Mesendoderm (in vitro differentiated cells): ENCODE measurements around the gene E4F1.

ENCODE experiments used
- DNase-seq: peaks from one replicate; pipeline ENCODE4 v3.0.0; 2013
- H2AK5ac ChIP-seq: 2 replicates; pipeline ENCODE4 v1.6.1; 2013; ENCODE audit warnings: low read length, inconsistent platforms
- H2BK120ac ChIP-seq: 2 replicates; pipeline ENCODE4 v1.6.1; 2013; ENCODE audit warnings: low read depth, mild to moderate bottlenecking, low read length, moderate library complexity, mixed read lengths
- H2BK15ac ChIP-seq: replicated peaks from 2 replicates; pipeline ENCODE4 v1.6.1; 2013; ENCODE audit warnings: low read depth, mild to moderate bottlenecking, moderate library complexity
- H2BK5ac ChIP-seq: 2 replicates; pipeline ENCODE4 v1.6.1; 2013; ENCODE audit warnings: low read length, inconsistent platforms
- H3K18ac ChIP-seq: 2 replicates; pipeline ENCODE4 v1.6.1; 2013; ENCODE audit warnings: mild to moderate bottlenecking, low read length, mixed read lengths
- H3K23ac ChIP-seq: one replicate; pipeline ENCODE4 v1.6.1; 2013; ENCODE audit warnings: low read length
- H3K27ac ChIP-seq: 2 replicates; pipeline ENCODE4 v1.5.1; 2013; ENCODE audit warnings: low read depth, mild to moderate bottlenecking, inconsistent platforms, low read length, moderate library complexity
- H3K27me3 ChIP-seq: 2 replicates; pipeline ENCODE4 v1.6.1; 2013; ENCODE audit warnings: low read length, control low read depth, mild to moderate bottlenecking, inconsistent platforms; ENCODE audit not compliant: insufficient read depth, poor library complexity
- H3K36me3 ChIP-seq: 2 replicates; pipeline ENCODE4 v1.6.1; 2013; ENCODE audit warnings: low read length, inconsistent platforms; ENCODE audit not compliant: control insufficient read depth, insufficient read depth
- H3K4ac ChIP-seq: one replicate; pipeline ENCODE4 v1.6.1; 2013; ENCODE audit warnings: low read depth, mild to moderate bottlenecking, low read length, moderate library complexity
- H3K4me1 ChIP-seq: 2 replicates; pipeline ENCODE4 v1.6.1; 2013; ENCODE audit warnings: low read depth, low read length, inconsistent platforms; ENCODE audit not compliant: control insufficient read depth
- H3K4me2 ChIP-seq: 2 replicates; pipeline ENCODE4 v1.6.1; 2013; ENCODE audit warnings: low read length
- H3K4me3 ChIP-seq: 2 replicates; pipeline ENCODE4 v1.5.1; 2013; ENCODE audit warnings: mild to moderate bottlenecking, low read length
- H3K56ac ChIP-seq: one replicate; pipeline ENCODE4 v1.6.1; 2013; ENCODE audit warnings: low read length
- H3K79me1 ChIP-seq: 2 replicates; pipeline ENCODE4 v1.6.1; 2013; ENCODE audit warnings: low read length, inconsistent platforms
- H3K79me2 ChIP-seq: 2 replicates; pipeline ENCODE4 v1.6.1; 2013; ENCODE audit warnings: mild to moderate bottlenecking, low read length; ENCODE audit not compliant: control insufficient read depth, insufficient read depth
- H3K9ac ChIP-seq: 2 replicates; pipeline ENCODE4 v1.6.1; 2013; ENCODE audit warnings: low read length, inconsistent platforms
- H4K5ac ChIP-seq: one replicate; pipeline ENCODE4 v1.6.1; 2013; ENCODE audit warnings: low read length
- H4K8ac ChIP-seq: one replicate; pipeline ENCODE4 v1.6.1; 2013; ENCODE audit warnings: low read depth, mild to moderate bottlenecking, control low read depth, low read length, moderate library complexity
- WGBS: extraction: QIAGEN DNeasy Blood & Tissue Kit; methylation state at CpG from one replicate; pipeline ENCODE4 v1.1.7; 2013; ENCODE audit warnings: low lambda C conversion rate, missing lambda C conversion rate; ENCODE audit not compliant: insufficient coverage; ENCODE audit errors: extremely low coverage; 5-methylcytosine and 5-hydroxymethylcytosine counted together

The E4F1 gene

DNA sequence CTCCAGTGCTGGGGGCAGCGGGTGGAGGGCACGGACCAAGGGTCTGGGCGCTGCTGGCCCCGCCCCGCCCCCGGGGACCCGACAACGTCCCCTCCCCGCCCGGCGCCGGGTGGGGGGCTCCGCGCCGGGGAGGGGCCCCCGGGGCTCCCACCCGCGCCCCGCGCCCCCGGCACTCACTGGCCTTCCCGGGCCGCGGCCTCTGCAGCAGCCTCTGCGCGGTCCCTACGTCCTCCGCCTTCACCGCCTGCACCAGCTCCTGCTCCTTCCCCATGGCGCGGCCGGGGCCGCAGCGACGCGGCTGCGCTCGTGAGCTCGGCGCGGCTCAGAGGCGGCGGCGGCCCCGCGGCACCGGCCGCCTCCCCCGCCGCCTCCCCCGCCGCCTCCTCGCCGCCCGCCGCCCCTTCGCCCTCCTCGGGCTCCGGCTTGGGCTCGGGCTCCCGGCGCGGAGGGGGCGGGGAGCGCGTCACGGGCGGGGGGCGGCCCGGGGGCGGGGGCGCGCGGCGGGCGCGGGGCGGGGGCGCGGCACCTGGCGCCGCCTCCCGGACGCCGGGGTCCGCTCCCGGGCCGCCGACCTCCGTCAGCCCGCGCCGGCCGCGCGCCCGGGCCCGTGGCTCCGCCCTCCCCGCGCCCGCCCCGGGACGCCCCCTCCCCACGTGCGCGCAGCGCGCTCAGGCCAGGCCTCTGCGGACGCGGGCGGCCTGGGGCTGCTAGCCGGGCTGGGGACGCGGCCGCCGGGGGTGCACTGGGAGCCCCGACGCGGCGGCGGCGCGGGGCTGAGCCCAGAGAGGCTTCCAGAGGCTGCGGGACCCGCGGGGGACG is 27.0 kb upstream of the E4F1 start, which contains the start of gene CASKIN1:
CASKIN1 (minus strand) TSS at position 444 of the 819 bp plus-strand sequence; CDS start at position 271, 173 bp downstream.
- H3K79me1 ChIP-seq: no peaks in the 10 kb centered on the region
- H3K4ac ChIP-seq: no peak within 1 kb of the TSS
- H3K56ac ChIP-seq: peak within 1 kb of the TSS; percentile 49
- H2AK5ac ChIP-seq: no peak within 1 kb of the TSS
- peak; percentile 26 for DNase-seq
- no CpG with 5 or more reads among the region's 129 CpGs for WGBS
- H3K27ac ChIP-seq: no peak within 1 kb of the TSS
- H3K9ac ChIP-seq: peak within 1 kb of the TSS; percentile 54
- no peaks in the 10 kb centered on the region for H3K4me1 ChIP-seq
- peak within 1 kb of the TSS; percentile 38 for H3K4me2 ChIP-seq
- no peak within 1 kb of the TSS for H4K8ac ChIP-seq
- H2BK15ac ChIP-seq: no peak within 1 kb of the TSS
- H4K5ac ChIP-seq: no peak within 1 kb of the TSS
- H3K36me3 ChIP-seq: no peaks in the 10 kb centered on the region
- H2BK120ac ChIP-seq: no peak within 1 kb of the TSS
- H3K79me2 ChIP-seq: no peaks in the 10 kb centered on the region
- H3K18ac ChIP-seq: no peak within 1 kb of the TSS
- H3K27me3 ChIP-seq: peaks cover 9% of the 10 kb centered on the region
- no peak within 1 kb of the TSS for H2BK5ac ChIP-seq
- H3K4me3 ChIP-seq: no peak within 1 kb of the TSS
- no peak within 1 kb of the TSS for H3K23ac ChIP-seq

DNA sequence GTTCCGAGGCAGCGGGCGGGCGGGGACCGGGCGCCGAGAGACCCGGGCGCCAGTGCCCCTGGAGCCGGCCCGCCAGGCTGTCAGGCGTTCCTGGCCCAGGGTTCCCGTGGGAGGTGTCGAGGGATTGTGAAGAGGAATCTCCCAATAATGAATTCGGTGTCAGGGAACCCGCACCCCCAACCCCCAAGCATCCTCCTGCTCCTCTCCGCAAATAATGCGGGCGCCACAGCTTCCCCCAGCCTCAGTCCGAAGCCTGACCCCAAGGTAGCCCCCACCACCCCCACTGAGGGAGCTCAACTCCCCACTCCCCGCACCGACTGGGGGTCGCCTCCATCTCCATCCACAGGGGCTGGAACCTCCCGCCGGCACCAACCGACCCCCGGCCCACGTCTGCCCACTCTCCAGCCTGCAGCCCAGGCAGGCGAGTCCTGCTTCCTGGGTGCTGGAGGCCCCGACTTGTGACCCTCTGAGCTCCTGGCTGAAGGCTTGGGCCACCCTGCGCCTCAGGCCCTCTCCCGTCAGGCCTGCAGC is 26.3 kb upstream of the E4F1 start:
- no peak overlapping the region for H3K4me3 ChIP-seq
- H2BK120ac ChIP-seq: no peak overlapping the region
- H3K27me3 ChIP-seq: peaks cover 9% of the 10 kb centered on the region
- no peak overlapping the region for H2BK5ac ChIP-seq
- no peak overlapping the region for H3K23ac ChIP-seq
- no peak overlapping the region for H3K27ac ChIP-seq
- peak overlapping the region; percentile 15 for H3K56ac ChIP-seq
- no peak for DNase-seq
- no peak overlapping the region for H3K18ac ChIP-seq
- H4K8ac ChIP-seq: no peak overlapping the region
- H3K79me1 ChIP-seq: no peaks in the 10 kb centered on the region
- H3K4ac ChIP-seq: no peak overlapping the region
- H3K4me2 ChIP-seq: no peak overlapping the region
- peak overlapping the region; percentile 42 for H3K9ac ChIP-seq
- H4K5ac ChIP-seq: no peak overlapping the region
- H3K4me1 ChIP-seq: no peaks in the 10 kb centered on the region
- H2AK5ac ChIP-seq: no peak overlapping the region
- no peaks in the 10 kb centered on the region for H3K36me3 ChIP-seq
- H2BK15ac ChIP-seq: no peak overlapping the region
- no peaks in the 10 kb centered on the region for H3K79me2 ChIP-seq
- WGBS: no CpG with 5 or more reads among the region's 32 CpGs

DNA sequence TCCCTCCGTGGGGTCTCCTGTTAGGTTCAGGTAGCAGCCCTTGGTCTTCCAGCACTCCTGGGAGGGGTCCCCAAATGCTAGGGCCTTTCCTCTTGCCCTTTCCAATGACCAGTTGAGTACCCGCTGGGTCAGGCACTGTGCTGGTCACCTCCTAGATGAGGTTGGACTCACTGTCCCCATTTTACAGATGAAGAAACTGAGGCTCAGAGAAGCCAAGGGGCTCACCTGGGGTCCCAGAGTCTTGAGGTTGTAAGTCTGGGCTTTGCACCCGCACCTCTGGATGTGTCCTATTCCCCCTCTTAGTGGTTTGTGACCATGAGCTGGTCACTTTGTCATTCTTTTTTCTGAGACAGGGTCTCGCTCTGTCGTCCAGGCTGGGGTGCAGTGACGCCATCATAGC is 25.6 kb upstream of the E4F1 start:
- Histone ChIP-seq H3K27me3 (peaks cover 9% of the 10 kb centered on the region), H3K56ac (no peak overlapping the region), H3K18ac (no peak overlapping the region), H2BK5ac (no peak overlapping the region), H3K27ac (no peak overlapping the region), H4K8ac (no peak overlapping the region), H3K4me1 (no peaks in the 10 kb centered on the region), H3K4ac (no peak overlapping the region), H3K4me3 (no peak overlapping the region), H2BK15ac (no peak overlapping the region), H2BK120ac (no peak overlapping the region), H3K4me2 (no peak overlapping the region), H3K23ac (no peak overlapping the region), H3K79me2 (no peaks in the 10 kb centered on the region), H3K79me1 (no peaks in the 10 kb centered on the region), H3K9ac (no peak overlapping the region), H3K36me3 (no peaks in the 10 kb centered on the region), H2AK5ac (no peak overlapping the region), H4K5ac (no peak overlapping the region)
- DNase-seq: no peak
- no CpG with 5 or more reads among the region's 6 CpGs for WGBS

DNA sequence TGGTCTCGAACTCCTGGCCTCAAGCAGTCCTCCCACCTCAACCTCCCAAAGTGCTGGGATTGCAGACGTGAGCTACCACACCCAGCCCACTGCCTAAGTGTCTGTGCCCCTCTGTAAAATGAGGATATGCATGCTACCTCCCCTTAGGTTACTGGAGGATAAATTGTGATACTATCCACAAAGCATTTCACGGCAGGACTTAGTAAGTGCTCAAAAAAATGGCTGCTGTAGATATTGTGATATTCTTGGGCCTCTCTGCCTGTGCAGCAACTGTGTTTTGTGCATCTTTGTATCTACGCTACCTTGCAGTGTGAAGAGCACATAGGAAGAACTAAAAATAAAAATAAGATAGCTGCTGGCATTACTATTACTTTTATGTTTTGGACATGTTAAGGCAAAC is 25.1 kb upstream of the E4F1 start:
- no peak overlapping the region for H3K23ac ChIP-seq
- no peaks in the 10 kb centered on the region for H3K79me2 ChIP-seq
- H3K4me2 ChIP-seq: no peak overlapping the region
- H4K5ac ChIP-seq: no peak overlapping the region
- peaks cover 9% of the 10 kb centered on the region for H3K27me3 ChIP-seq
- no peak overlapping the region for H2BK120ac ChIP-seq
- no CpG with 5 or more reads among the region's 4 CpGs for WGBS
- no peaks in the 10 kb centered on the region for H3K36me3 ChIP-seq
- H2AK5ac ChIP-seq: no peak overlapping the region
- no peaks in the 10 kb centered on the region for H3K79me1 ChIP-seq
- H4K8ac ChIP-seq: no peak overlapping the region
- no peak overlapping the region for H3K4me3 ChIP-seq
- H2BK15ac ChIP-seq: no peak overlapping the region
- H2BK5ac ChIP-seq: no peak overlapping the region
- no peaks in the 10 kb centered on the region for H3K4me1 ChIP-seq
- H3K9ac ChIP-seq: no peak overlapping the region
- no peak for DNase-seq
- no peak overlapping the region for H3K27ac ChIP-seq
- no peak overlapping the region for H3K18ac ChIP-seq
- H3K56ac ChIP-seq: no peak overlapping the region
- H3K4ac ChIP-seq: no peak overlapping the region

DNA sequence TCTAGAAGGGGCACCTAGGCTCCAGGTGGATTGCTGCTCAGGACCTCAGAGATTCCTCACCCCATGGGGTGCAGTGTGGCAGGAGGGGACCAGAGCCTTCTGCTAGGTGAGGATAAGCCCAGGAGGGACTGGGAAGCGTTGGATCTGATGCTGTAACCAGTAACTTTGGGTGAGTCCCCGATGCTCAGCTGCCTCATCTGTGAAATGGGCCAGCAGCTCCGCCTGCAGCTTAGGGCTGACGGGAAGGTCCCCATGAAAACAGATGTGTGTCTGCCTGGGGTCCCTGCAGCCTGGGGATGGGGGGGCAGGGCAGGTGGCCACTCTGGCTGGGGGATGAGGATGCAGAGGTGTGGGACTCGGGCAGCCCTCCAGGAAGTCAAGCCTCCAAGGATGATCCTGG is 24.3 kb upstream of the E4F1 start:
- Histone ChIP-seq H4K8ac (no peak overlapping the region), H3K4me3 (no peak overlapping the region), H4K5ac (no peak overlapping the region), H2BK15ac (no peak overlapping the region), H2BK120ac (no peak overlapping the region), H3K4ac (no peak overlapping the region), H3K36me3 (no peaks in the 10 kb centered on the region), H3K9ac (no peak overlapping the region), H3K27me3 (peaks cover 9% of the 10 kb centered on the region), H2BK5ac (no peak overlapping the region), H3K23ac (no peak overlapping the region), H3K18ac (no peak overlapping the region), H3K79me1 (no peaks in the 10 kb centered on the region), H3K56ac (no peak overlapping the region), H3K4me1 (no peaks in the 10 kb centered on the region), H2AK5ac (no peak overlapping the region), H3K27ac (no peak overlapping the region), H3K79me2 (no peaks in the 10 kb centered on the region), H3K4me2 (no peak overlapping the region)
- DNase-seq: no peak
- WGBS: no CpG with 5 or more reads among the region's 5 CpGs
